ENCODE results near the gene VDAC2. TPM values are rescaled to one million over a fixed set of nuclear protein-coding genes. Genes with fewer than 3 reads are reported as not detected.
A peak's percentile ranks its signal among the peaks of the same experiment; 100 is the strongest.

Gene VDAC2
- total and polyA plus RNA-seq, 2 experiments from 2014 or later: 167 to 190 TPM

DNA sequence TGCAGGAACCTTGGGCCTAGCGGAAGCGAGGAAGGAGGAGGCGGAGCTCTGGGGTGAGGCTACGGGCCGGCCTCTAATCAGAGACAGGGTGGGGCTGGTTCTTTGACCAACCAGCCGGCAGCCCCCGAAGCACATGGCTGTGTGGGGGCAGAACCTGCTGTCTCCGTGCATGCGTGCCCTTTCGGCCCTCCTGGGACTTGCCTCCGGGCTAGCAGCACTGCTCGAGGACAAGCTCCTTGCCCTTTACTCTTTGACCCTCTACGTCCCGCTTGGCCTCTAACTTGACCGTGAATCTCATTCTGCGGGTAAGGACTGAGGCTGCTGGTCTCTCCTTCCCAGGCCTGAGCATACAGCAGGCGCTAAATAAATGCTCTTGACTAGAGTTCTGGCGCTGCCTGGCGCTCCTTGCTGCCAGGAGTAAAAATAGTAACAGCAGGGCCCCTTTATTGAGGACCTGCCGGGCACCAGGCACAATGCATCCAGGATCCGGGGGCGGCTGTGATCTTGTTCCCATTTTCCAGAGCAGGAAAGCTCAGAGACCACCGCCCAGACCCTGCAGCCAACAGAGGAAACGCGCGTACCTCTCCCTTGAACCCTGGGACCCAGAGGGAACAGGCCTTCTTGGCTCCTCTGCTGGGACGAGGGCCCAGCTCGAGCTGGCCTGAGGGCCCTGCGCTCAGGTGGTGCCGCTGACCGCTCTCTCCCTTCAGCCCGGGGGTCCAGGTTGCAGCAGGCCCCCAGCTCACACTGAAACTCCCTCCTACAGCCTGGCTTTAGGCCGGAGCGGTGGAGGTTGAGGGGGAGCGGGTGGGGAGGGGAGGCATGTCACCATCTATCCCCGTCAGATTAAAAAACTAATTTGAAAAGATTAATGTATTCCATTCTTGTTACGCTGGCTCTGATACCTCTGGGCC, 27.8 kb downstream of the VDAC2 start:
- no peak for DNase-seq (ENCODE audit: low spot score)
- no peaks in the 10 kb centered on the region for H3K27me3 ChIP-seq
- no peak overlapping the region for H3K27ac ChIP-seq
- H3K9me2 ChIP-seq (replicated peaks; ENCODE audit: insufficient read depth): no peaks in the 10 kb centered on the region
- H3K4me1 ChIP-seq (ENCODE audit: insufficient read depth): peaks cover 25% of the 10 kb centered on the region
- H3K79me2 ChIP-seq: no peaks in the 10 kb centered on the region
- no peak overlapping the region for H3K4me3 ChIP-seq
- H3K9me3 ChIP-seq (ENCODE audit: low read depth): no peaks in the 10 kb centered on the region
- H3K36me3 ChIP-seq (replicated peaks; ENCODE audit: insufficient read depth, low read depth): no peaks in the 10 kb centered on the region
- H3K4me2 ChIP-seq: peak overlapping the region; percentile 11
- H2AFZ ChIP-seq: no peak overlapping the region
- no peaks in the 10 kb centered on the region for H4K20me1 ChIP-seq (ENCODE audit: insufficient read depth, poor library complexity, severe bottlenecking)
- WGBS (ENCODE audit: low lambda C conversion rate, missing lambda C conversion rate): 89% methylated on average over 35 of the region's 37 CpGs
- TF ChIP-seq EZH2phosphoT487 (IDR thresholded peaks at IDR 0.05; ENCODE audit: low read depth, severe bottlenecking, unreplicated experiment): no peak
- TF ChIP-seq, protein P1, sequence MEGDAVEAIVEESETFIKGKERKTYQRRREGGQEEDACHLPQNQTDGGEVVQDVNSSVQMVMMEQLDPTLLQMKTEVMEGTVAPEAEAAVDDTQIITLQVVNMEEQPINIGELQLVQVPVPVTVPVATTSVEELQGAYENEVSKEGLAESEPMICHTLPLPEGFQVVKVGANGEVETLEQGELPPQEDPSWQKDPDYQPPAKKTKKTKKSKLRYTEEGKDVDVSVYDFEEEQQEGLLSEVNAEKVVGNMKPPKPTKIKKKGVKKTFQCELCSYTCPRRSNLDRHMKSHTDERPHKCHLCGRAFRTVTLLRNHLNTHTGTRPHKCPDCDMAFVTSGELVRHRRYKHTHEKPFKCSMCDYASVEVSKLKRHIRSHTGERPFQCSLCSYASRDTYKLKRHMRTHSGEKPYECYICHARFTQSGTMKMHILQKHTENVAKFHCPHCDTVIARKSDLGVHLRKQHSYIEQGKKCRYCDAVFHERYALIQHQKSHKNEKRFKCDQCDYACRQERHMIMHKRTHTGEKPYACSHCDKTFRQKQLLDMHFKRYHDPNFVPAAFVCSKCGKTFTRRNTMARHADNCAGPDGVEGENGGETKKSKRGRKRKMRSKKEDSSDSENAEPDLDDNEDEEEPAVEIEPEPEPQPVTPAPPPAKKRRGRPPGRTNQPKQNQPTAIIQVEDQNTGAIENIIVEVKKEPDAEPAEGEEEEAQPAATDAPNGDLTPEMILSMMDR (IDR thresholded peaks at IDR 0.05; ENCODE audit: poor library complexity): no peak
- no peak for TF ChIP-seq EZH2 (IDR thresholded peaks at IDR 0.05; ENCODE audit: borderline replicate concordance)

DNA sequence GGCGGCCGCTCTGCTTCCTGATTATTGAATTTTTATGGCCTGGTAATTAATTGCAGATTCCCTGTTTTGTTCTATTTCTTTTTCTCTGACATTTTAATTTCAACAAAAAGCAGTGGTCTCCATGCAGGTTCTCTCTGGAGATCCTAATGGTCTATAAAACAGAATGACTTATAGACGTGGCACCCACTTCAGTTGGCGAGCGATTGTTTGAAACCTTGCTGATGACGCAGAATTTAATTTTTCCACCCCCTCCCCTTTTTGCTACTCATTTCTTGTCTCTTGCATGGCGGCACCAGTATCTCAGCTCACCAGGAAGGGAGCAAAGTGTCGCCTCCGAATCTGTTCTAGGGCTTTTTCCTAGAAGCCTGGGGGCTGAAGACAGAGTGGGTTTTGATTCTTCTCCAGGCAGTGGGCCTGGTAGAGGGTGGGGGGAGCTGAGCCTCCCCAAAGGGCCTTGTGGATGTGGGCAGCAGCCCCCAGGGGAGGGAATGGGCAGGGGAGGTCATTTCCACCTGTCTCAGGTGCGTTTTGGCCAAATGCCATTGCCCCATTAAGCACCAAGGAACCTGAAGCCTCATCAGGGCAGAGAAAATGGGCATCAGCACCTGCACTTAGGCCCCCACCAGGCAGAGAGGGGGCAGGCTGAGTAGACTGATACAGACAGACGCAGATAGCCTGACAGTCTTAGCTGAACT, 28.6 kb downstream of the VDAC2 start:
- Histone ChIP-seq H3K36me3 (replicated peaks; ENCODE audit: insufficient read depth, low read depth) (no peaks in the 10 kb centered on the region), H3K4me3 (no peak overlapping the region), H3K27ac (no peak overlapping the region), H3K9me2 (replicated peaks; ENCODE audit: insufficient read depth) (no peaks in the 10 kb centered on the region), H3K27me3 (no peaks in the 10 kb centered on the region), H4K20me1 (ENCODE audit: insufficient read depth, poor library complexity, severe bottlenecking) (no peaks in the 10 kb centered on the region), H3K4me1 (ENCODE audit: insufficient read depth) (peaks cover 25% of the 10 kb centered on the region), H3K4me2 (peak overlapping the region; percentile 11), H3K79me2 (no peaks in the 10 kb centered on the region), H2AFZ (no peak overlapping the region), H3K9me3 (ENCODE audit: low read depth) (no peaks in the 10 kb centered on the region)
- DNase-seq (ENCODE audit: low spot score): no peak
- WGBS (ENCODE audit: low lambda C conversion rate, missing lambda C conversion rate): 73% methylated on average over 11 of the region's 11 CpGs
- no peak for TF ChIP-seq EZH2 (IDR thresholded peaks at IDR 0.05; ENCODE audit: borderline replicate concordance)
- no peak for TF ChIP-seq EZH2phosphoT487 (IDR thresholded peaks at IDR 0.05; ENCODE audit: low read depth, severe bottlenecking, unreplicated experiment)
- TF ChIP-seq, protein P1 (IDR thresholded peaks at IDR 0.05; ENCODE audit: poor library complexity): no peak

DNA sequence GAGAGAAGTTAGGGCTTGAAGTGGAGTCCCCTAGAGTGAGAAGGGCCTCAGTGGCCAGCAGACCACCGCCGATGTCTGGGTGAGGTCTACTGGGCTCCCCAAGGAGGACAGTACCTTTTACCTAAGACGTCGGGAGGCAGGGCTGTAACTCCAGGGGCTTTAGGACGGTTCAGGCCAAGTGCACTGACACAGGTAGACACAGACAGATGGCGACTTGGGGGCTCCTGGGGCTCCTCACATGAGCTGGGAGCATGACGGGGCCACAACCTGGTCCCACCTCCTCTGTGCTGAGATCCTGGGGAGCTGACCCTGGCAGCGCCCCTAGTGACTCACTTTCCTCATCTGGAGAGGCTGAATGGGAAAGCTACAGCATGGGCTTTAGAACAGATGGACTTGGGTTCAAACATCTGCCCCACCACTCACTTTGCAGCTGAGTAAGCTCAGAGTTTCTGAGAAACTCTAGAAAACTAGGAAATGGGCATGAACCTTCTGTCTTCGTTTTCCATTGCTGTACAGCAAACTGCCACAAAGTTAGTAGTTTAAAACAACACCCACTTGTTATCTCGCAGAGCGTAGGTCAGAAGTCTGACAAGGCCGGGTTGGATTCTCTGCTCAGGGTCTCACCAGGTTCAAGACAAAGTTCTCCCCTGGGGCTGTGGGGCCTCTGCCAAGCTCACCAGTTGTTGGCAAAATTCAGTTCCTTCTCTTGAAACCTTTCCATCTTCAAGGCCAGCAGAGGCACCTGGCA, 29.9 kb downstream of the VDAC2 start:
- no peak for DNase-seq (ENCODE audit: low spot score)
- H3K79me2 ChIP-seq: no peaks in the 10 kb centered on the region
- no peak for TF ChIP-seq EZH2 (IDR thresholded peaks at IDR 0.05; ENCODE audit: borderline replicate concordance)
- TF ChIP-seq, protein P1 (IDR thresholded peaks at IDR 0.05; ENCODE audit: poor library complexity): no peak
- TF ChIP-seq EZH2phosphoT487 (IDR thresholded peaks at IDR 0.05; ENCODE audit: low read depth, severe bottlenecking, unreplicated experiment): no peak
- H3K9me2 ChIP-seq (replicated peaks; ENCODE audit: insufficient read depth): no peaks in the 10 kb centered on the region
- H2AFZ ChIP-seq: no peak overlapping the region
- H3K9me3 ChIP-seq (ENCODE audit: low read depth): no peaks in the 10 kb centered on the region
- H3K4me1 ChIP-seq (ENCODE audit: insufficient read depth): peaks cover 28% of the 10 kb centered on the region
- H3K27ac ChIP-seq: peak overlapping the region; percentile 55
- no peaks in the 10 kb centered on the region for H4K20me1 ChIP-seq (ENCODE audit: insufficient read depth, poor library complexity, severe bottlenecking)
- no peak overlapping the region for H3K4me3 ChIP-seq
- 93% methylated on average over 12 of the region's 12 CpGs for WGBS (ENCODE audit: low lambda C conversion rate, missing lambda C conversion rate)
- H3K27me3 ChIP-seq: no peaks in the 10 kb centered on the region
- H3K36me3 ChIP-seq (replicated peaks; ENCODE audit: insufficient read depth, low read depth): no peaks in the 10 kb centered on the region
- no peak overlapping the region for H3K4me2 ChIP-seq
